ENCODE data around the gene OR6A2. TPM values are rescaled to one million over a fixed set of nuclear protein-coding genes. Genes with fewer than 3 reads are reported as not detected.

The OR6A2 gene
- total and polyA plus RNA-seq, 2 of the 4 experiments (the other 2 are of a cell fraction) = 0.07 to 0.72 TPM

GRCh38 chr11:6755953-6756347 is 43.5 kb downstream of the OR6A2 start:
- Histone ChIP-seq H3K4me3 (ENCODE audit: insufficient read depth, low read depth, low read length) (no peak overlapping the region), H3K4me2 (ENCODE audit: low read depth, low read length) (no peak overlapping the region), H2BK20ac (ENCODE audit: low read depth, low read length) (no peak overlapping the region), H2AK9ac (replicated peaks; ENCODE audit: low read depth, low read length, poor library complexity) (no peak overlapping the region), H3K4me1 (ENCODE audit: control insufficient read depth, insufficient read depth, low read length) (no peaks in the 10 kb centered on the region), H3K36me3 (ENCODE audit: control insufficient read depth, insufficient read depth, low read length) (no peaks in the 10 kb centered on the region), H3K9me3 (ENCODE audit: control insufficient read depth, insufficient read depth, low read length) (no peaks in the 10 kb centered on the region), H3K23ac (ENCODE audit: low read depth, low read length) (no peak overlapping the region), H2BK120ac (ENCODE audit: low read depth, low read length) (no peak overlapping the region), H4K20me1 (ENCODE audit: insufficient read depth, low read length) (no peaks in the 10 kb centered on the region), H2BK5ac (ENCODE audit: low read depth, low read length, poor library complexity, severe bottlenecking) (no peak overlapping the region), H3K14ac (replicated peaks; ENCODE audit: low read depth, low read length) (no peak overlapping the region), H4K8ac (ENCODE audit: low read depth in 2 of 2, low read length in 2 of 2) (no peak overlapping the region), H3K27me3 (ENCODE audit: control insufficient read depth, insufficient read depth, low read length) (peaks cover 2% of the 10 kb centered on the region; the same call in 1 of the 2 replicates), H3K9me1 (ENCODE audit: insufficient read depth, low read length) (no peaks in the 10 kb centered on the region), H4K5ac (ENCODE audit: low read depth, low read length) (no peak overlapping the region), H3K79me1 (ENCODE audit: low read depth in 1 of 2, low read length in 2 of 2) (no peaks in the 10 kb centered on the region), H2BK15ac (ENCODE audit: low read depth, low read length) (no peak overlapping the region), H2AFZ (replicated peaks; ENCODE audit: low read length, poor library complexity) (no peak overlapping the region), H3K4ac (ENCODE audit: low read depth, low read length) (no peak overlapping the region), H3K18ac (ENCODE audit: low read depth, low read length) (no peak overlapping the region), H4K91ac (ENCODE audit: insufficient read depth, low read depth, low read length) (no peak overlapping the region), H3K27ac (ENCODE audit: insufficient read depth, low read length) (no peak overlapping the region), H3K56ac (ENCODE audit: extremely low read depth, insufficient read depth, low read length) (no peak overlapping the region), H2AK5ac (ENCODE audit: low read depth, low read length) (no peak overlapping the region), H3K9ac (ENCODE audit: low read depth, low read length) (no peak overlapping the region)
- ATAC-seq (ENCODE audit: low read depth) (no peak), DNase-seq (no peak)
- POLR2A ChIA-PET (ENCODE audit: unreplicated experiment) = no interaction called here
- CTCF ChIA-PET = interaction anchor here (0.6 to 1.5 kb wide), 5 partner anchors 10 to 526 kb away, joined by 3 to 17 read pairs (median 6); no protein-coding TSS in a partner anchor
- TF ChIP-seq CEBPB (IDR thresholded peaks at IDR 0.05; ENCODE audit: low read depth, low read length) (no peak), MAFK (IDR thresholded peaks at IDR 0.05; ENCODE audit: low read depth, low read length) (no peak), NFE2L2 (IDR thresholded peaks at IDR 0.05; ENCODE audit: low read depth, low read length) (no peak), CHD1 (IDR thresholded peaks at IDR 0.05; ENCODE audit: low read depth, low read length) (no peak), MAZ (IDR thresholded peaks at IDR 0.05; ENCODE audit: borderline replicate concordance, low read depth, low read length) (no peak)
- intact Hi-C loops (cut with micrococcal nuclease) = loop anchor here (5.0 kb wide), 4 partner anchors 139 to 686 kb away; partner anchors contain the start of genes ILK, RRP8 and TPP1
- in situ Hi-C loops (cut with MboI; ENCODE audit: low sequenced_read_pairs) = no loop called here
- BruUV-seq (replicated peaks) = no TSS peak
- dilution Hi-C loops (cut with HindIII; ENCODE audit: low sequenced_read_pairs, unreplicated experiment) = no loop called here
- whole genome bisulfite sequencing, 2 experiments (ENCODE audit: extremely low coverage in 2 of 2, insufficient read length in 1 of 2) = no CpG with 5 or more reads among the region's 1 CpG

Measured in IMR-90 (cell line).